Measurements from ENCODE around the gene LGR5. TPM values are rescaled to one million over a fixed set of nuclear protein-coding genes. Genes with fewer than 3 reads are reported as not detected.

LGR5 gene
- total and polyA plus RNA-seq, 2 of the 4 experiments (the other 2 are of a cell fraction), result not detected

- Histone ChIP-seq H3K27me3 (ENCODE audit: control insufficient read depth, insufficient read depth, low read length) (peaks cover 5% of the 10 kb centered on the region), H2BK15ac (ENCODE audit: low read depth, low read length) (no peak overlapping the region), H2BK120ac (ENCODE audit: low read depth, low read length) (no peak overlapping the region), H2BK20ac (ENCODE audit: low read depth, low read length) (no peak overlapping the region), H3K27ac (ENCODE audit: insufficient read depth, low read length) (no peak overlapping the region), H3K4me2 (ENCODE audit: low read depth, low read length) (no peak overlapping the region), H3K9me3 (ENCODE audit: control insufficient read depth, insufficient read depth, low read length) (no peaks in the 10 kb centered on the region), H3K4me3 (ENCODE audit: insufficient read depth, low read depth, low read length) (no peak overlapping the region), H2AFZ (replicated peaks; ENCODE audit: low read length, poor library complexity) (no peak overlapping the region), H3K79me1 (ENCODE audit: low read depth in 1 of 2, low read length in 2 of 2) (no peaks in the 10 kb centered on the region), H3K9ac (ENCODE audit: low read depth, low read length) (no peak overlapping the region), H4K8ac (ENCODE audit: low read depth in 2 of 2, low read length in 2 of 2) (no peak overlapping the region), H3K56ac (ENCODE audit: extremely low read depth, insufficient read depth, low read length) (no peak overlapping the region), H3K36me3 (ENCODE audit: control insufficient read depth, insufficient read depth, low read length) (no peaks in the 10 kb centered on the region), H3K18ac (ENCODE audit: low read depth, low read length) (no peak overlapping the region), H3K23ac (ENCODE audit: low read depth, low read length) (no peak overlapping the region), H4K91ac (ENCODE audit: insufficient read depth, low read depth, low read length) (no peak overlapping the region), H4K5ac (ENCODE audit: low read depth, low read length) (no peak overlapping the region), H4K20me1 (ENCODE audit: insufficient read depth, low read length) (no peaks in the 10 kb centered on the region), H3K9me1 (ENCODE audit: insufficient read depth, low read length) (no peaks in the 10 kb centered on the region), H3K4me1 (ENCODE audit: control insufficient read depth, insufficient read depth, low read length) (no peaks in the 10 kb centered on the region), H3K4ac (ENCODE audit: low read depth, low read length) (no peak overlapping the region), H2AK5ac (ENCODE audit: low read depth, low read length) (no peak overlapping the region), H3K14ac (replicated peaks; ENCODE audit: low read depth, low read length) (no peak overlapping the region), H2BK5ac (ENCODE audit: low read depth, low read length, poor library complexity, severe bottlenecking) (no peak overlapping the region), H2AK9ac (replicated peaks; ENCODE audit: low read depth, low read length, poor library complexity) (no peak overlapping the region)
- in situ Hi-C loops (cut with MboI; ENCODE audit: low sequenced_read_pairs), result no loop called here
- ChIA-PET CTCF (interaction anchor here (0.6 kb wide), 1 partner anchor 135 kb away, joined by 5 read pairs; no protein-coding TSS in a partner anchor), POLR2A (ENCODE audit: unreplicated experiment) (no interaction called here)
- WGBS, 2 experiments (ENCODE audit: extremely low coverage in 2 of 2, insufficient read length in 1 of 2), result no CpG with 5 or more reads among the region's 1 CpG
- no TSS peak for BruUV-seq (replicated peaks)
- no peak for ATAC-seq (ENCODE audit: low read depth)
- intact Hi-C loops (cut with micrococcal nuclease), result no loop called here
- dilution Hi-C loops (cut with HindIII; ENCODE audit: low sequenced_read_pairs, unreplicated experiment), result no loop called here
- no peak for DNase-seq
- TF ChIP-seq NFE2L2 (IDR thresholded peaks at IDR 0.05; ENCODE audit: low read depth, low read length) (no peak), RCOR1 (IDR thresholded peaks at IDR 0.05; ENCODE audit: insufficient replicate concordance, low read length) (no peak), CEBPB (IDR thresholded peaks at IDR 0.05; ENCODE audit: low read depth, low read length) (no peak), MAFK (IDR thresholded peaks at IDR 0.05; ENCODE audit: low read depth, low read length) (no peak), ELK1 (IDR thresholded peaks at IDR 0.05; ENCODE audit: borderline replicate concordance, low read depth, low read length) (no peak), POLR2A (IDR thresholded peaks at IDR 0.05; ENCODE audit: low read depth, low read length) (no peak), RAD21 (IDR thresholded peaks at IDR 0.05; ENCODE audit: low read length) (no peak), MXI1 (IDR thresholded peaks at IDR 0.05; ENCODE audit: borderline replicate concordance, low read depth, low read length) (no peak), SMC3 (IDR thresholded peaks at IDR 0.05; ENCODE audit: low read depth, low read length) (no peak), CTCF (conservative IDR thresholded peaks at IDR 0.05; ENCODE audit: low read depth, low read length) (no peak), USF2 (IDR thresholded peaks at IDR 0.05; ENCODE audit: low read depth, low read length) (no peak), RFX5 (IDR thresholded peaks at IDR 0.05; ENCODE audit: low read depth, low read length) (no peak), CHD1 (IDR thresholded peaks at IDR 0.05; ENCODE audit: low read depth, low read length) (no peak), MAZ (IDR thresholded peaks at IDR 0.05; ENCODE audit: borderline replicate concordance, low read depth, low read length) (no peak), FOS (IDR thresholded peaks at IDR 0.05; ENCODE audit: low read depth, low read length) (no peak), BHLHE40 (IDR thresholded peaks at IDR 0.05; ENCODE audit: low read depth, low read length) (no peak)
Observed at GRCh38 chr12:71541583-71541982, 102.0 kb downstream of the LGR5 start.

Data from IMR-90 (cell line).